A673 (cell line): Measurements from ENCODE around the gene APEX2. TPM values are rescaled to one million over a fixed set of nuclear protein-coding genes. Genes with fewer than 3 reads are reported as not detected.
"Not testable (repeated sequence)": the region's sequence is repeated elsewhere in the genome, so short reads cannot be mapped to it uniquely, and the experiment has no call there.

Experiments used
- BruUV-seq: library from RNA; stranded (reverse); fragments of 400-500 nt; replicated peaks from 2 replicates; lab custom pipeline; 2021; lab: Mats Ljungman, UMichigan
- CTCF ChIA-PET: fragments of 300-600 bp; sonication (Branson Sonifier 250); formaldehyde crosslinking; loops from one replicate; lab custom pipeline; 2022; ENCODE audit warnings: antibody characterized with exemption; lab: Charles Lee
- POLR2A ChIA-PET: fragments of 300-600 bp; sonication (Branson Sonifier 250); formaldehyde crosslinking; loops from one replicate; lab custom pipeline; 2022; ENCODE audit warnings: antibody characterized with exemption; ENCODE audit not compliant: low non-redundant PET; lab: Charles Lee
- DNase-seq: peaks from one replicate; pipeline ENCODE4 v3.0.0-alpha.2; 2015; ENCODE audit warnings: low spot score
- H3K27ac ChIP-seq: fragments of 200-600 bp; sonication (generic); 2 replicates; pipeline ENCODE4 v1.5.1; 2016; ENCODE audit warnings: mixed run types, low read depth, mild to moderate bottlenecking, mixed read lengths, antibody characterized with exemption, low read length; ENCODE audit not compliant: poor library complexity, severe bottlenecking
- H3K27me3 ChIP-seq: fragments of 200-600 bp; sonication (generic); replicated peaks from 2 replicates; pipeline ENCODE4 v1.6.1; 2017; ENCODE audit warnings: mixed run types, low read depth, mild to moderate bottlenecking, mixed read lengths, antibody characterized with exemption, low read length; ENCODE audit not compliant: insufficient read depth, poor library complexity
- H3K36me3 ChIP-seq: fragments of 200-600 bp; sonication (generic); 2 replicates; pipeline ENCODE4 v1.6.1; 2016; ENCODE audit warnings: mixed run types, mild to moderate bottlenecking, mixed read lengths, antibody characterized with exemption, low read length; ENCODE audit not compliant: insufficient read depth, poor library complexity, severe bottlenecking
- H3K4me1 ChIP-seq: fragments of 200-600 bp; sonication (generic); 2 replicates; pipeline ENCODE4 v1.6.1; 2017; ENCODE audit warnings: mixed run types, mild to moderate bottlenecking, mixed read lengths, antibody characterized with exemption, low read length; ENCODE audit not compliant: insufficient read depth, poor library complexity, severe bottlenecking
- H3K4me3 ChIP-seq: fragments of 200-600 bp; sonication (generic); 2 replicates; pipeline ENCODE4 v1.5.1; 2016; ENCODE audit warnings: low read depth, mixed run types, mild to moderate bottlenecking, mixed read lengths, low read length; ENCODE audit not compliant: poor library complexity, severe bottlenecking
- H3K9me3 ChIP-seq: fragments of 200-600 bp; sonication (generic); 2 replicates; pipeline ENCODE4 v1.6.1; 2016; ENCODE audit warnings: mixed run types, low read depth, mild to moderate bottlenecking, mixed read lengths, antibody characterized with exemption, low read length; ENCODE audit not compliant: poor library complexity, severe bottlenecking
- EZH2 ChIP-seq: fragments of 200-600 bp; sonication (generic); IDR thresholded peaks from 2 replicates; pipeline ENCODE4 v1.6.1; 2017; ENCODE audit warnings: borderline replicate concordance, low read depth, mild to moderate bottlenecking, mixed read lengths, antibody characterized with exemption, low read length; ENCODE audit not compliant: poor library complexity, severe bottlenecking
- intact Hi-C: fragments of 100-400 bp; cut with micrococcal nuclease; formaldehyde crosslinking; loops from one replicate; pipeline ENCODE4 v1.10.0; 2022; ENCODE audit not compliant: unreplicated experiment
- total RNA-seq: library from RNA; stranded (reverse); gene quantifications from 2 replicates; pipeline ENCODE4 v1.2.3, GENCODE V29; 2021
- TF ChIP-seq, protein P1 (sequence below): fragments of 300-800, 200-600 bp; sonication (generic); conservative IDR thresholded peaks from 2 replicates; pipeline ENCODE4 v1.5.1; 2017; ENCODE audit warnings: low read depth, mild to moderate bottlenecking, antibody characterized with exemption, low read length, moderate library complexity, mixed read lengths

APEX2 gene
- total RNA-seq, 1 experiment from 2014 or later, result 27.5 TPM

DNA sequence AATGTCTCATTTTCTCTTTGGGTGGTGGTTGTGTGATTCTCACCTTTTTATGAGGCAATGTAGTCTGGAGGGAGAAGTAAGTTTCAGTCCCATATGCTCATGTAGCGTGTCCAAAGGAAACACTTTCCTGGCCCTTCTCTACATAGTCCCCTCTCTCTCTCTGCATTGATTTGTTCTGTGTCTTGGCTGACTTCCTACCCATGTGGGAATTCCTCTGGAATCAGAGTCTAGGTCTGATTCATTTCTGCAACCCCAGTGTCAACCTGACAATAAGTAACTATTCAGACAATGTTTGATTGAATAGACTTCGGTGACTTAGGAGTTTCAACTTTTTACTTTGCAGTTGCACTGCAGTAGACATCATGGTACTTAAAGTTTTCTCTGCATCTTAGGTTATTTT, 33.3 kb downstream of the APEX2 start:
- H3K4me1 ChIP-seq, result no peaks in the 10 kb centered on the region
- CTCF ChIA-PET, result no interaction called here
- no peaks in the 10 kb centered on the region for H3K36me3 ChIP-seq
- no peak overlapping the region for H3K27ac ChIP-seq
- H3K27me3 ChIP-seq, result no peaks in the 10 kb centered on the region
- intact Hi-C loops, result no loop called here
- POLR2A ChIA-PET, result no interaction called here
- TF ChIP-seq EZH2, result no peak
- TF ChIP-seq, protein P1, sequence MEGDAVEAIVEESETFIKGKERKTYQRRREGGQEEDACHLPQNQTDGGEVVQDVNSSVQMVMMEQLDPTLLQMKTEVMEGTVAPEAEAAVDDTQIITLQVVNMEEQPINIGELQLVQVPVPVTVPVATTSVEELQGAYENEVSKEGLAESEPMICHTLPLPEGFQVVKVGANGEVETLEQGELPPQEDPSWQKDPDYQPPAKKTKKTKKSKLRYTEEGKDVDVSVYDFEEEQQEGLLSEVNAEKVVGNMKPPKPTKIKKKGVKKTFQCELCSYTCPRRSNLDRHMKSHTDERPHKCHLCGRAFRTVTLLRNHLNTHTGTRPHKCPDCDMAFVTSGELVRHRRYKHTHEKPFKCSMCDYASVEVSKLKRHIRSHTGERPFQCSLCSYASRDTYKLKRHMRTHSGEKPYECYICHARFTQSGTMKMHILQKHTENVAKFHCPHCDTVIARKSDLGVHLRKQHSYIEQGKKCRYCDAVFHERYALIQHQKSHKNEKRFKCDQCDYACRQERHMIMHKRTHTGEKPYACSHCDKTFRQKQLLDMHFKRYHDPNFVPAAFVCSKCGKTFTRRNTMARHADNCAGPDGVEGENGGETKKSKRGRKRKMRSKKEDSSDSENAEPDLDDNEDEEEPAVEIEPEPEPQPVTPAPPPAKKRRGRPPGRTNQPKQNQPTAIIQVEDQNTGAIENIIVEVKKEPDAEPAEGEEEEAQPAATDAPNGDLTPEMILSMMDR, result no peak
- no peaks in the 10 kb centered on the region for H3K9me3 ChIP-seq
- no peak overlapping the region for H3K4me3 ChIP-seq
- DNase-seq, result no peak
- BruUV-seq, result no TSS peak

- H3K4me1 ChIP-seq, result no peaks in the 10 kb centered on the region
- BruUV-seq, result no TSS peak
- intact Hi-C loops, result no loop called here
- TF ChIP-seq, protein P1, result no peak
- TF ChIP-seq EZH2, result no peak
- no peak overlapping the region for H3K27ac ChIP-seq
- ChIA-PET POLR2A (no interaction called here), CTCF (no interaction called here)
- no peaks in the 10 kb centered on the region for H3K27me3 ChIP-seq
- H3K4me3 ChIP-seq, result no peak overlapping the region
- no peaks in the 10 kb centered on the region for H3K36me3 ChIP-seq
- no peaks in the 10 kb centered on the region for H3K9me3 ChIP-seq
- DNase-seq, result no peak
Observed at GRCh38 chrX:55039471-55039870, 39.3 kb downstream of the APEX2 start.

- no peaks in the 10 kb centered on the region for H3K4me1 ChIP-seq
- H3K27me3 ChIP-seq, result no peaks in the 10 kb centered on the region
- BruUV-seq, result no TSS peak
- TF ChIP-seq, protein P1, result no peak
- TF ChIP-seq EZH2, result no peak
- no peak for DNase-seq
- H3K36me3 ChIP-seq, result no peaks in the 10 kb centered on the region
- ChIA-PET CTCF (no interaction called here), POLR2A (no interaction called here)
- H3K4me3 ChIP-seq, result no peak overlapping the region
- no peak overlapping the region for H3K27ac ChIP-seq
- intact Hi-C loops, result no loop called here
- H3K9me3 ChIP-seq, result no peaks in the 10 kb centered on the region
Observed at GRCh38 chrX:55041514-55041913, 41.4 kb downstream of the APEX2 start.

DNA sequence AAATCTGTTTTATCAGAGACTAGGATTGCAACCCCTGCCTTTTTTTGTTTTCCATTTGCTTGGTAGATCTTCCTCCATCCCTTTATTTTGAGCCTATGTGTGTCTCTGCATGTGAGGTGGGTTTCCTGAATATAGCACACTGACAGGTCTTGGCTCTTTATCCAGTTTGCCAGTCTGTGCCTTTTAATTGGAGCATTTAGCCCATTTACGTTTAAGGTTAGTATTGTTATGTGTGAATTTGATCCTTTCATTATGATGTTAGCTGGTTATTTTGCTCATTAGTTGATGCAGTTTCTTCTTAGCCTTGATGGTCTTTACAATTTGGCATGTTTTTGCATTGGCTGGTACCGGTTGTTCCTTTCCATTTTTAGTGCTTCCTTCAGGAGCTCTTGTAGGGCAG, 50.4 kb downstream of the APEX2 start:
- intact Hi-C loops, result loop anchor here (10.0 kb wide), 1 partner anchor 1736 kb away; no protein-coding TSS in a partner anchor
- POLR2A ChIA-PET, H3K36me3 ChIP-seq, H3K4me3 ChIP-seq, H3K4me1 ChIP-seq, H3K9me3 ChIP-seq, BruUV-seq, DNase-seq, H3K27me3 ChIP-seq, H3K27ac ChIP-seq, CTCF ChIA-PET: not testable (repeated sequence)
